ENCODE data around the gene HS3ST3A1. TPM values are rescaled to one million over a fixed set of nuclear protein-coding genes. Genes with fewer than 3 reads are reported as not detected.

The HS3ST3A1 gene
- total RNA-seq = 0.22 TPM
- long read RNA-seq = 0 reads

DNA sequence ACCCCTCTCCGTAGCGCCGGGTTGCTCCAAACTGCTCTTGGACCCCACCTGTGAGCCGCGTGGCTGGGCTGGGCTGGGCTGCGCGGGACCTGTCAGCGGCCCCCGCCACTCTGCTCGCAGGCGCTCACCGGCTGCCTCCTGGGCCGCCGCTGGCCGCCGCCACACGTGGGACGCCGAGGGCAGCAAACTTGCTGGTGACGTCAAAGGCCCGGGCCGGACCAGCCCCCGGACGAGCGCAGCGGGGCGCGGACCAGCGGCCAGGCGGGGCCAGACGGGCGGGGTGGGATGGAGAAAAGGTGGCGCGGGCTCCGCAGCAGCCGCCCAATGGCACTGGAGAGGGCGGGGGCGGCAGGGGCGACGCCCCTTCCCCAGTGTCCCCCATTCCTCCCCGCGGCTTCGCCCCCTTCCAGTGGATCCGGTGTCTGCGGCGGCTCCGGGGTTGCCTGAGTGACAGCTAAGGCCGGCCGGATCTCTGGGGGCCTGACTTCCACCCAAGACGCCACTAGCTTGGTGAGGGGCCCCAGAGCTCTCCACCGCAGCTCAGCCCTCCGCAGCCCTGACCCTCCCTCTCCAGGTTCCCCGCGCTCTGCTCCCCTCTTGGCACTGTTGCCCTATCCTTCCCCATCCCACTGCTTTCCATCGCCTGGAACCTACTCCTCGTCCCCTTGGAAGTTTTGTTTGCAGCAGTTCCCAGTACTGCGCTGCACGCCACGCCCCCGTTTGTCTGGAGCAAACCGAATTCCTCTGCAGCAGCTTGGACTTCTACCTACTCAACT, at the start of gene HS3ST3A1:
Gene HS3ST3A1 (minus strand): TSS at position 154 of the 776 bp plus-strand sequence. CDS start 800 bp downstream, outside the sequence.
- DNase-seq (ENCODE audit: low spot score) = no peak

DNA sequence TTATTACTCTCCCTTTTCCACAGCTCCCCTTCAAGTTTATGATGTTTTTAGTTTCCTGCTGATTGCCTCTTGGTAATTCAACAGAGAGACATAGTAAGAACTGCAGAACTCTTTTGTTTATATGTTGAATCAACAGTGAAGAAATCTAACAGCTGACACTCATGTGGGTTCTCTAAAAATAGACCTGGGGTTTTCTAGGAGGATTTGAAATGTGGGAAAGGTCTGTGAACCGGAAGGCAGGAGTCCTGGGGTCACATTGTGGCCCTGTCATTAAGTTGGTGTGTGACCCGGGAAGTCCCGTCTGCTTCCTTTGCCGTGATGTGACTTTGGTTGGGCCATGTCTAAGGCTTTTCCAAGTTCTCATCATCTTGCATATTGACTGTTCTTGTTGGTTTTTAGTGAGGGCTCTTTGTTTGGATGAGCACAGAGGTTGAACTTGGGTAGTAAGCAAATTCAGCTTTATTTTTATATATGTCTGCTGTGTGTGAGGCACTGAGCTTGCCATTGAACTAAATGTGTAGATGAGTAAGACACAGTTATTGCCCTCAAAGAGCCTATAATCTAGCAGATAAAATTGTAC, 48.5 kb upstream of the HS3ST3A1 start:
- no peak for DNase-seq (ENCODE audit: low spot score)

DNA sequence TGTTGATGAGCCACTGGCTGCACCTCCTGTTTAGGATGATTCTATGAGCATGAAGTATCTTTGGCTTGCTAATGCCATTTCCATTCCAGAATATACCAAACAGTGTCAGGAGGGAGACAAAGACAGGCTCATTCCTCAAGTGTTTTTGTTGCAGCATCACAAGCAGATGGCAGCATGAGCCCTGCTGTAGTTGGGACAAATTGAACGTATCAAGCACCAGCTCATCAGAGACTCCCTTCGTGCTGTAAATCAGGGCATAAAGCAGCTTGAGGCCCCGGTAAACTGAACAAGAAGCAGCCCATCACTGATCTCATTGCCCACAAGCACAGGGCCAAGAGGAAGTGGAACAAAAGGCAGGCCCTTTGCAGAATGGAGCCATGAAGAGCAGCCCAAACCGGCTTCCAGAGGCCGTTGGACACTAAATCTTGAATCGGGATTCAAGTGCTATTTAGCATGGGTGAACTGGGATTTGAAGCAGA, 45.9 kb upstream of the HS3ST3A1 start:
- no peak for DNase-seq (ENCODE audit: low spot score)

DNA sequence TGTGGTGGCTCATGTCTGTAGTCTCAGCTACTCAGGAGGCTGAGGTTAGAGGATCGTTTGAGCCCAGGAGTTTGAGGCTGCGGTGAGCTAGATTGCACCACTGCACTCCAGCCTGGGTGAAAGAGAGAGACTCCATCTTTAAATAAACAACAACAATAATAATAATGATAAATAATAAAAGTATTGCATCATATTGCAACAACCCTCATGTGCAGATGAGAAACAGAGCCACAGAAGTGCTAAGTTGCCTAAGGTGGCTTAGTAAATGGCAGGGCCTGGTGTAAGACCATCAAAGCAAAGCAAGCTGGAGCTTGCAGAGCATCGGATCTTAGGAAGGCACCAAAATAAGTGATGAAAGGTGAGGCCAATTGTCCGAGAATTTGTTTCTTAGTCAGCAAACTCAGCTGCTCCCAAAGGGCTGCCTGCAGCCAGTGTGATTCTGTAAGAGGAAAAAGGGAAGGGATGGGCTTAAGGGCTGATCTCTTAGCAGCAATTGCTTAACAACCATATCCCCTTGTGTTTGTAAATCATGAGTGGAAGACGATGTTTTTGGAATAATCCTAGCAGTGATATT, 45.3 kb upstream of the HS3ST3A1 start:
- no peak for DNase-seq (ENCODE audit: low spot score)

DNA sequence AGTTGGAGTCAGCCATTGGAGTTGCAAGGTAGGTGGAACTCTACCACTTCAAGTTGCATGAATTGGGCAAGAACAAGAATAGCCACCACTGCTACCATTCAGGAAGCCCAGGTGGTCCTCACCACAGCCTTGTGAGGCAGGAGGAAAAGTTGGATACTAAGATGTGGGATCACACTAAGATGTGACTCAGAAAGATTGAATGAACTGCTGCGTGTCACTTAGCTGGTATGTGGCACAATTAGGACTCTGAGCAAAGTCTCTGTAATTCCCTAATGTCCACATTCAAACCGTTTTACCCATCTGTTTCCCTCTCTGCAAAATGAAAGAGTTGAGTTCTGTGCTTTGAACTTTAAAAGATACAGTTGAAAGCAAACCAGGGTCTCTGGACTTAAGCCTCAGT, 44.7 kb upstream of the HS3ST3A1 start:
- no peak for DNase-seq (ENCODE audit: low spot score)

DNA sequence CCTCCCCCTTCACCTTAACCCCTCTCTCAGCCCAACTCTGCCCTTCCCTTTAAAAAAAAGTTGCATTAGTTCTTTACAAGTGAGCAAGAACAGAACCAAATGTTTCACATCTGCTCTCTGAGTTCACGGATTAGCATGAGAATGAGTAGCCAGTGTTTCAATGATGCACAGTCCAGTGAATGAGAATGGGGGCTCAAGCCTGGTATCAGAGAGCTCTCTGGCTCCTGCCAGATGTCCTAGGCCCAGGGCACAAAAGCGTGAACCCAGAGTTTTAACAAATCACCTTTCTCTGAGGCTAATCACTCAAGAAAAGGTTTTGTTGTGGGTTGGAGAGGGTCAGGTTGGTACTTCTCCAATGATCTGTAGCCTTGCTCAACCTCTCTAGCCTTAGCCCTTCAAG, 41.5 kb upstream of the HS3ST3A1 start:
- DNase-seq (ENCODE audit: low spot score) = no peak

DNA sequence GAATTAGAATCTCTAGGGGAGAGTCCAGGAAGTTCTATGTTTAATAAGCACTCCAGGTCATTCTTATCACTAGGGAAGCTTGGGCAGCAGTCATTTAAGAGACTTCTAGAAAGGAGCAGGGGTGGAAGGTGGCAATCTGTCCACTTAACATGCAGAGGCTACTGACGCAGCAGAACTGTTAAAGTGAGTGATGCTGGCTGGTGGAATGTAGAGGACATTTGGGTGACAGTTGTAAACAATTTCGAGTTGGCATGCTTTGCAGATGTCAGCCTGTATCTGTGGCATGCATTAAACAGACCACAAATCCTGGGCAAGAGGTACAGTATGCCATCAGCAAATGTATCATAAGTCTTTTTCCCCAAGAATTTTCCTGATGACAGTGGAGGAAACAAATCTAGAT, 40.5 kb upstream of the HS3ST3A1 start:
- DNase-seq (ENCODE audit: low spot score) = no peak

DNA sequence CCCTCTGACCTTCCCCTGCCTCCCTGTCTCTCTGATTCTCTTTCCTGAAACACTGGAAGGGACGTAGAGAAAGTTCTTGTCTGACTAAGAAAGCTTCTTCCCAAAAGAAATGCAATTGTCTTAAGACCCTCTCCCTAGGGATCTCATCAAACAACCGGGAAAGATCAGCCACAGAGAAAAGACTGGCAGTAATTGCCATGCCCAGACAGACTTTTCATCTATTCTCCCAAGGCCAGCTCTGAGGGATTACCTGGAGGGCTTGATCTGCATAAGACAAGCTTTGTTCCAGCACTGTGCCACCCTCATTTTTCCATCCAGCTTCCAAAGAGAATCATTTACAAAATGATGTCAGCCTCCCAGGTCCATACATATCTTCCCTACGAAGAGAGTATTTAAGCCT, 38.8 kb upstream of the HS3ST3A1 start:
- DNase-seq (ENCODE audit: low spot score) = no peak

DNA sequence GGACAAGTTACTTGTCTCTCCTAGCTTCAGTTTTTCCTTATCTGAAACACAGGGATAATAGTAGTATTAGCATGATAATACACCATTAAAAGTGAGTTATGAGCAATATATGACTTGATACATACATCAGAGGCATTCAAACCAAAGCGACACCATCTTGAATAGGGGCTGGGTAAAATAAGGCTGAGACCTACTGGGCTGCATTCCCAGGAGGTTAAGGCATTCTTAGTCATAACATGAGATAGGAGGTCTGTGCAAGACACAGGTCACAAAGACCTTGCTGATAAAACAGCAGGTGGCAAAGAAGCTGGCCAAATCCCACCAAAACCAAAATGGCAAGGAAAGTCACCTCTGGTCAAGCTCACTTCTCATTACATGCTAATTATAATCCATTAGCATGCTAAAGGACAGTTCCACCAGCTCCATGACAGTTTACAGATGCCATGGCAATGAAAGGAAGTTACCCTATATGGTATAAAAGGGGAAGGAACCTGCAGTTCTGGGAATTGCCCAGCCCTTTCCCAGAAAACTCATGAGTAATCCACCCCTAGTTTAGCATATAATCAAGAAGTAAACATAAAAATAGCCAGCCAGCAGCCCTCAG, 37.2 kb upstream of the HS3ST3A1 start:
- DNase-seq (ENCODE audit: low spot score) = no peak

DNA sequence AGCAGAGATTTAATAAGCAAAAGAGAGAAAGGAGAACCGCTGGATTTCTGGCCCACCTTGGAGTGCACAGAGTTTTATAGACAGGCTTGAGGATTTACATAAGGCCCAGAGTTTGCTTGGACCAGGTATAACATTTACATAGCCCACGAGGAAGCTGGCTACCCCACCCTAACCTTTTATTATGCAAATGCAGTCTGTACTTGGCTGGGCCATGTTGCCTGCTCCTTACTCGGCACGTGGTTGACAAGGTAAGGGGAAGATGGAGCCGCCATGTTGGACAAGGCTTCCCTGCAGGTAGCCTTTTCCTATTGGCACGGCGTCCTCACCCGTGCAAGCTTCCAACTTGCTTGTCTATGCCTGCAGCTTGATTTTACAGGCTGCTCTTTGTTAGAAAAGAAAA, 35.2 kb upstream of the HS3ST3A1 start:
- DNase-seq (ENCODE audit: low spot score) = no peak

DNA sequence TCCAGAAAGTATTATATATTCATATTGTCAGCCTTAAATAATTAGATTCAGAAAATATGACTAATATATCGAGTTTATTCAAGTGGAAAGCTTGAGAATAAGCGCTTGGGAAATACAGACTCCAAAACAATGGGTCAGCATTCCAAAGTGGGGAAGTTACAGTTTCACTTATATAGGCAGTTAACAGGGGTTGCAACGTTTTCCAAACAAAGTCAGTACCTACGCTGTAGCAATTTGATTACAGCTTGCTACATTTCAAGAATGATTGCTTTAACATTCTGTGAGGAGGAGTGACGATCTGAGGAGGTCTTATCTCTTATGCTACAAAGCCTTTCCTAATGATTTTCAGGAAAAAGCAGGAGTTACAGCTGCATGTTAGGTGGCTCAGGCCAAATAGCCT, 34.2 kb upstream of the HS3ST3A1 start:
- no peak for DNase-seq (ENCODE audit: low spot score)

DNA sequence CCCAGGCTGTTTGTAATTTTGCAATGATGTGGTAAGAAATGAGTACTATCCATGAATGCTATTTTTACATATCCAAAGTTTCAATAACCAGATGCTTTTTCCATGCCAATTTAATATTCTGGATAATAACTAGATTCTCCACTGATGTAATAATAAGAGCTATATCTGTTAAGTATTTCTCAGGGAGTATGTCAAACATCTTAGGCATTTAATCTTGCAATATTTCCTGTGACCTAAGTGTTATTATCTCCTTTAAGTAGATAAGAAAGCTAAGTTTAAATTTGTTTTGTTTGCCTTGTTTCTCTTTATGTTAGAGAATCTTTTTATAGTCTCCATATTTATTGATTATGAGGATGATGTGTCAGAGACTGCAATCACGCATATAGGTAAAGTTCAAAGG, 32.3 kb upstream of the HS3ST3A1 start:
- no peak for DNase-seq (ENCODE audit: low spot score)

DNA sequence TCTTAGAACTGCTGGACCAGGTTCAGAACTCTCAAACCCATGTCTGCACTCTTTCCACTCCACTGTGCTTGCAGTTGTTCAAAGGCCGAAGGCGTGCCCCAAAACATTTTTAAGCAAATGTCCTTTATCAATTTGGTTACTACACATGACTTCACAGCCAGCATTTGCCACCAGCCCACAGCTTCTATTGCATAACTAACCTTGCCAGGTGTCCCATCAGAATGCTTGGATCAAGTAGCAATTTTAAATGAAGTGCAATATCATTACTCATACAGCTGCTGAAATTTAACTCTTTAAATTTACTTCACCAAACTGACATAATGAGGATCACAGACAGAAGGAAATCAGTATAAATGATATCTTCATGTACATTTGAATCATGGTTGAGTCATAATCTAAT, 29.8 kb upstream of the HS3ST3A1 start:
- DNase-seq (ENCODE audit: low spot score) = no peak

DNA sequence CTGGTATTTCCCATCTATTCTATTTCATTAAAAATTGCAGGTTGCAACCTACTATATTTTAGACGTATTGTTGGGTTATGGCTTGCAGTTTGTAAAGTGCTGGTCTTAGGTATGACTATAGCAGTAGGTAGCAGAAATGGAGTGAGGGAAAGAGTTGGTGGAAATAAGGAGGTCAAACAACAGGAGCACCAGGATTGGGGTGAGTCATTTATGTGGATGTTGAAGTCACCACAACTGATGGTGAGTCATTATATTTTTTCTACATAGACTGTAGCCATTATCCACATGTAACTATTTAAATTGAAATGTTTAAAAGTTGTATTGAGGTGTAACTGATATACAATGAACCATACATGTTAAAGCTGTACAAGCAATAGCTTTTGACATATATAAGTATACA, 25.0 kb upstream of the HS3ST3A1 start:
- no peak for DNase-seq (ENCODE audit: low spot score)

DNA sequence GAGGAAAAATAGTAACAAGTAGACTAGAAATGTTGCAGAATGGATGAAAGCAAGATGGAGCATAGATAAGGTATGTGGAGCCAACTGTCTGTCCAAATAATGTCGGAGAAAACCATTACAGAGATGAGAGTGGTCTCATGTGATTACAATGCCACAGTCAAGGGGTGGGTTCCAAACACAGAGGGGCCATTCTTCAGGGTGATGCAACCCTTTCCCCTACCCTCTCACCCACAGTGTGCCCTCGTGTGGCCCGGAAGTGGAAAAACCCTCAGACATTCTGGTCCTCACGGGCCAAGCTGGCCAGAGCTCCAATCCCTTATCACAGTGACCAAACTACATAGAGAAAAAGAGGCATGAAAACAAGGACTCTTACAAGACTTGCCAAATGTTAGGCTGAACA, 17.7 kb upstream of the HS3ST3A1 start:
- no peak for DNase-seq (ENCODE audit: low spot score)

DNA sequence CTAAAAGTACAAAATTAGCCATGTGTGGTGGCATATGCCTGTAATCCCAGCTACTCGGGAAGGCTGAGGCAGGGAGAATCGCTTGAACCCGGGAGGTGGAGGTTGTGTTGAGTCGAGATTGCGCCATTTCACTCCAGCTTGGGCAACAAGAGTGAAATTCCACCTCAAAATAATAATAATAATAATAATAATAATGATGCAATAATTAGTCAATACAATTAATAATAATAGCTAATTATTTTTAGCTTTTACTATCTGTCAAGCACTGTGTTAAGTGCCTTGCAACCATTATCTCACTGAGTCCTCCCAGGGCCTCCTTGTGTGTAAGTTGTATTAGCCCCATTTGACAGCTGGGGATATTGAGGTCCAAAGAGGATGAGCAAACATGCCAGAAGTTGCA, 14.3 kb upstream of the HS3ST3A1 start:
- DNase-seq (ENCODE audit: low spot score) = no peak

DNA sequence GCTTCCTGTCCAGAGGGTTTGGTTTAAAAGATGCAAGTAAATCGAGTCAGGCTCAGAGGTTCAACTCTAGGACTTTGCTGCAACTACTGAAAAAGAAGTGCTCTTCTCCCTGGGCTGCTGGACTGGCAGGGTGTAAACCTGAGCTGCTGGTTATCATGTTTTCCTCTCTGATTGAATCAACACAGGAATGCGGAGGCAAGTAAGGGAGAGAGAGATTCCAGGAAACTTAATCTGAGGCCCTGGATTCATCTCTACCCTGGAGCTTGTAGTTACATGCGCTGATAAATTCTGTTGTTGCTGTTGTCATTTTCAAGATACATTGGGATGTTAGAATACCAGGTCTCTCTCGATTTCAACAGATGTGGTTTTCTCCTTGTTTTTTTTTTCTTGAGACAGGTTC, 8.2 kb upstream of the HS3ST3A1 start:
- DNase-seq (ENCODE audit: low spot score) = no peak

DNA sequence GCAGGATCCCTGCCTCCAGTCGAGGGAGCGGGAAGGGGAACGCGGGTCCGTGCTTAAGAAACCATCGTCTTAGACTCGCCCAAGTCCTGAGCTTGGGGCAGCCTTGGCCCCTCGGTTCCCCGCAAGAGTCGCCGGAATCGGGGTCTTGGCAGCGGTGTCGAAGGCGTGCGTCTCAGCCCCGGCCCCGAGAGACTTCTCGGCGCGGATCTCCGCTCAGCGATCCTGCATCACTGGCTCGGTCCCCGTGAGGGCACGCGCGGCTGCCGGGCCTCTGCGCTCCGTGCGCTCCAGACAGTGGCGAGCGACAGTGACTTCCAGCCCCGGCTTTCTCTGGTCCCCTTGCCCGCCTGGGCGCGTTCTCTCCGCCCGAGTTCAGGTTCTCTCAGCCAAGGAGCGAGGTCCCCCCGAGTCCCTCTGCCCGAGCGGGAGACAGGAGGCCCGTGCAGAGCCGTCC, 380 bp downstream of the HS3ST3A1 start:
- DNase-seq (ENCODE audit: low spot score) = no peak

DNA sequence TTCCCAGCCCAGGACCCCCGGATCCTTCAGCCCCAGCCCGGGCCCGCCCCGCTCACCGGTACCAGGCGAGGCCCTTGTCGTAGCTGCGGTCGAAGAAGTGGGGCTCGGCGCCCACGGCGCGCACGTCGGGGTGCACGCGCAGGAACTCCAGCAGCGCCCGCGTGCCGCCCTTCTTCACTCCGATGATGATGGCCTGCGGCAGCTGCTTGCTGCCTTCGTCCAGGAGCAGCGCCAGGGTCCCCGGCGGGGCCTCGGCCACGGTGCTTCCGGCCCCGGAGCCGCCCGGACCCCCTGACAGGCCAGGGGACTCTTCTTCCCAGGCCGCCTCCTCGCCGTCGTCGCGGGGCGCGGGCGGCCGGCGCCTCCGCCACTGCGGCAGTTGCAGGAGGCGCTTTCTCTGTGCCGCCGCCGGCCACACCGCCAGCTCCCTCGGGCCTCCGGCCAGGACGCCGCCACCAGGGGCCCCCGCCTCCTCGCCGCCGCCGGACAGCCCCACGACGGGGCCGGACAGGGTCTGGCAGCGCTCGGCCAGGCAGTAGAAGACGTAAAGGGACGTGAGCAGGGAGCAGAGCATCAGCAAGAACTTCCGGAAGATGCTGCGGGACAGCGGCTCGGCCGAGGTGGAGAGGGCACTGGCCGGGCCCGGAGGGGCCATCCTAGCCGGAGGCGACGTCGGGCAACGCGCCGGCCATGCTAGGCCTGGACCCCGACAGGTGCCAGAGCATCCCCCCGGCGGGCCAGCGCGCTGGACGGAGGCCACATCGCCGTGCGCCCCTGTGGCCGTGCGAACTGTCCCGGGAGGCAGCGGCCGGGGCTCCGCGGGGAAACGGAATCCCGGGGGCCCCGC, 1.0 kb downstream of the HS3ST3A1 start:
- DNase-seq (ENCODE audit: low spot score) = no peak

DNA sequence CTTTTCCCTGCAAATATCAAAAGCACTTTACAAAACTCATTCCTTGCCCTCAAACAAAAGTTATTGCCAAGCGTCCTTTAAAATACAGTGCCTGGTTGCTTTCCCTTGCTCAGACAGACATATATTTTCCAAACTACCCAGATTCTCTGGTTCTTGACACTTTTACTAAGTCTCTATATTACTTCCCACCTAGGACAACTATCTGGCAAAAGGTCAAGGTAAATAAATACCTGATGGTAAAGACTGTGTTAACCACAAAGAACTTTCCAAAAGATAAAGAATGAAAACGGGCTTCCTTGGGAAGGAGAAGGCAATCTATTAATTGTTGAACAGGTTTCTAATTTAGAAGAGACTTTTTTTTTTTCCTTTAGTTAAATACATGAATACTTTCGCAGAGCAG, 1.9 kb downstream of the HS3ST3A1 start:
- DNase-seq (ENCODE audit: low spot score) = no peak

DNA sequence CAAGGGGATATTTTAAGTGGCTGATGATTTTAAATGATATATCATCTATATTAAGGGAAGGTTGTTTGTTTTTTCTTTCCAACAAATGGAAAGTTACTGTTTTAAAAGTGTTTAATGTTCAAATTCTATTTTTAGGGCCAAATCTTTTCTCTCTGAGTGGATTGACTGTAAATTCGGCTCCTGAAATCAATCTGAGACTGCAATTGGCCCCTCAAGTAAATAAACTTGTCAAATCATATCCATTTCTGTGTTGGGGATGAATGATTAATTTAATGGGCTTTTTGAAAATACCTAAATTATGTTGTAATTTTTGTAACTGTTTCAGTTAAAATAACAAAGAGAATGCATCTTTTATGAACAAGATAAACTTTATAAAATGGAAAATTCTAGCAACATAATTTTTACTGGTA, 2.6 kb downstream of the HS3ST3A1 start:
- no peak for DNase-seq (ENCODE audit: low spot score)

All from mesenteric fat pad (tissue), 1 donor.